Lower lobe of right lung (tissue), 2 donors: ENCODE data around the gene ATP11C. TPM values are rescaled to one million over a fixed set of nuclear protein-coding genes. Genes with fewer than 3 reads are reported as not detected.
A peak's percentile ranks its signal among the peaks of the same experiment; 100 is the strongest.

ENCODE experiments used
- ATAC-seq, 2 donors: fragments of 200-7000 bp; cut with Tn5 transposase; one replicate each; pipeline ENCODE4 v1.9.1; 2020 to 2022; ENCODE audit warnings: mild to moderate bottlenecking in 2 of 2, moderate library complexity in 2 of 2
- DNase-seq: peaks from one replicate; pipeline ENCODE4 v3.0.0-alpha.2; 2020
- H3K27ac ChIP-seq: fragments of 200-600 bp; one replicate; pipeline ENCODE4 v1.8.0; 2022
- H3K27me3 ChIP-seq: fragments of 200-600 bp; one replicate; pipeline ENCODE4 v1.8.0; 2022; ENCODE audit warnings: low read depth
- H3K36me3 ChIP-seq: fragments of 200-600 bp; one replicate; pipeline ENCODE4 v1.8.0; 2022; ENCODE audit warnings: mild to moderate bottlenecking
- H3K4me1 ChIP-seq: fragments of 200-600 bp; one replicate; pipeline ENCODE4 v1.8.0; 2022
- H3K4me3 ChIP-seq: fragments of 200-600 bp; one replicate; pipeline ENCODE4 v1.8.0; 2022; ENCODE audit warnings: mild to moderate bottlenecking
- H3K9me3 ChIP-seq: fragments of 200-600 bp; one replicate; pipeline ENCODE4 v1.8.0; 2022
- CTCF ChIP-seq: fragments of 200-600 bp; IDR thresholded peaks from one replicate; pipeline ENCODE4 v1.8.0; 2022; ENCODE audit warnings: antibody characterized with exemption, mild to moderate bottlenecking
- intact Hi-C: fragments of 100-400 bp; cut with DNase I; formaldehyde crosslinking; loops from one replicate; pipeline ENCODE4 v1.11.0; 2022
- long read RNA-seq: library from polyadenylated mRNA; unstranded; transcript quantifications from one replicate; pipeline ENCODE4 v2.0.0, GENCODE V29; 2021
- total RNA-seq: library from RNA; stranded (reverse); fragmentation: NEBNext Ultra II Directional; extraction: Animal tissue kit (Norgen Biotek cat#: 25700); gene quantifications from one replicate; pipeline ENCODE4 v1.2.1, GENCODE V29; 2021
- donor health status: DM: no; HTN: yes; CAD: no; lungs with severe emphysema.

The ATP11C gene
- 14.2 TPM for total RNA-seq
- long read RNA-seq, partial matches to known transcripts = 10 of 18 reads
- long read RNA-seq, other reads (novel, unspliced or antisense) = 8 of 18 reads

GRCh38 chrX:139932901-139933796, at the start of gene ATP11C:
Gene ATP11C (minus strand): TSS chrX:139933053. CDS start chrX:139932042, 1,011 bp downstream.
- Histone ChIP-seq H3K4me3 (peak within 1 kb of the TSS; percentile 71), H3K27ac (peak within 1 kb of the TSS; percentile 95), H3K36me3 (no peaks in the 10 kb centered on the region), H3K9me3 (no peaks in the 10 kb centered on the region), H3K4me1 (peaks cover 3% of the 10 kb centered on the region), H3K27me3 (no peaks in the 10 kb centered on the region)
- peak; percentile 82 for DNase-seq
- peak; percentile 95 to 97 for ATAC-seq
- intact Hi-C loops = no loop called here
- TF ChIP-seq CTCF = no peak

DNA sequence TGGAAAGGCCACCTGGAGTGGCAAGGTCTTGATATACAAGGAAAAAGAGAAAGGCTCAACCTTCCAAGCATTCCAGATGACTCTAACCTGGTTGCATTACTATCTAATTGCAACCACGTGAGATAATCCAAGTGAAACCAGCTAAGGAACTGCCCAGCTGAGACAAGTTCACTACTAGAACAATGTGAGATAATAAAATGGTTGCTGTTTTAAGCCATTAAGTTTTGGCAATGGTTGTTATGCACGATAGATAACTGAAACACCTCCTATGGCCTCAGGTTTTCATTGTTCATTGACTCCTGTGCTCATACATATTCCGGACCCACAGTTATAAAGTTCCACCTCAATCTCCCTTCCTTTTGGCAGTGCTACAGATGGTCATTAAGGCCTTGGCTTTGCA, 41.6 kb upstream of the ATP11C start:
- intact Hi-C loops = no loop called here
- no peak for TF ChIP-seq CTCF
- Histone ChIP-seq H3K27ac (no peak overlapping the region), H3K4me1 (no peaks in the 10 kb centered on the region), H3K4me3 (no peak overlapping the region), H3K36me3 (no peaks in the 10 kb centered on the region), H3K27me3 (no peaks in the 10 kb centered on the region), H3K9me3 (no peaks in the 10 kb centered on the region)
- no peak for ATAC-seq
- DNase-seq = no peak

GRCh38 chrX:139972629-139973624, 40.1 kb upstream of the ATP11C start:
- intact Hi-C loops = no loop called here
- H3K27ac ChIP-seq = no peak overlapping the region
- no peaks in the 10 kb centered on the region for H3K4me1 ChIP-seq
- no peaks in the 10 kb centered on the region for H3K27me3 ChIP-seq
- no peak for DNase-seq
- ATAC-seq = no peak
- H3K9me3 ChIP-seq = no peaks in the 10 kb centered on the region
- TF ChIP-seq CTCF = no peak
- no peak overlapping the region for H3K4me3 ChIP-seq
- no peaks in the 10 kb centered on the region for H3K36me3 ChIP-seq

DNA sequence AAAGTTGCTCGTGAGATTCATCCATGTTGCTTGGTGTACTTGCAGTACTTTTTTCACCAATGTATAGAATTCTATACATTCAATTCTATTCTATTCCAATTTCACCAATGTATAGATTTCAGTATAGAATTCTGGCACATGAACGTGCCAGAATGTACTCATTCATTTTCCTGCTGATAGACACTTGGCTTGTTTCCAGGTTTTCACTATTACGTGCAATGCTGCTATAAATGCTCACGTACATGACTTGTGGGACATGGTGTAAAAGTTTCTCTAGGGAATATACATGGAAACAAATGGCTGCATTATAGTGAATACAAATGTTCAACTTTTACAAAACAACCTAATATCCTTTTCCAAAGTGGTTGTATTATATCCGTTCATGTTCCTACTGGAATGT, 39.3 kb upstream of the ATP11C start:
- intact Hi-C loops = no loop called here
- no peak for TF ChIP-seq CTCF
- H3K9me3 ChIP-seq = no peaks in the 10 kb centered on the region
- no peaks in the 10 kb centered on the region for H3K4me1 ChIP-seq
- H3K27ac ChIP-seq = no peak overlapping the region
- no peaks in the 10 kb centered on the region for H3K27me3 ChIP-seq
- DNase-seq = no peak
- H3K36me3 ChIP-seq = no peaks in the 10 kb centered on the region
- H3K4me3 ChIP-seq = no peak overlapping the region
- ATAC-seq = no peak

DNA sequence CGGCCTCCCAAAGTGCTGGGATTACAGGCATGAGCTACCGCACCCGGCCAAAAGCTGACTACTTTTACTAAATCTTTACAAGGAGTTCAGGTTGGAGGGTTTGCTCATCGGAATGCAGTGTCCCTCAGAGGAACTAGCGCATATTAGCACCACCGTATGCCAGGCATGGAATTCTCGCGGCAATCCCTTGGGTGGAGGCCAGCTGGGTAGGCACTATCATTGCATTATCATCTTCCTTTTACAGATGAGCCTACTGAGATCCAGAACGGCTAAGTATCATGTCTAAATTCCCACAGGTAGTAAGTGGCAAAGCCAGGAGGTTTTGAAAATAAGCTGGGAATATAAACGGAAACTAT, 38.5 kb upstream of the ATP11C start:
- H3K9me3 ChIP-seq = no peaks in the 10 kb centered on the region
- intact Hi-C loops = no loop called here
- no peak overlapping the region for H3K27ac ChIP-seq
- H3K27me3 ChIP-seq = no peaks in the 10 kb centered on the region
- ATAC-seq (no peak), DNase-seq (no peak)
- TF ChIP-seq CTCF = no peak
- H3K4me1 ChIP-seq = no peaks in the 10 kb centered on the region
- H3K36me3 ChIP-seq = no peaks in the 10 kb centered on the region
- H3K4me3 ChIP-seq = no peak overlapping the region
